HPDE6-E6E7 (cell line): ENCODE data around the gene ZCWPW1.

Experiments used
- DNase-seq: peaks from one replicate; pipeline ENCODE4 v3.0.0; 2011; ENCODE audit warnings: missing footprints; ENCODE audit errors: extremely low spot score

ZCWPW1 gene

GRCh38 chr7:100432053-100432452 is 3.5 kb upstream of the ZCWPW1 start:
- DNase-seq: no peak

- DNase-seq: no peak
These were observed 2.8 kb upstream of the ZCWPW1 start for GRCh38 chr7:100431286-100431735.

GRCh38 chr7:100430493-100431285 is 2.2 kb upstream of the ZCWPW1 start:
- DNase-seq: no peak

- DNase-seq: peak; percentile 94
These were observed 1.4 kb upstream of the ZCWPW1 start, which contains the start of gene MEPCE for GRCh38 chr7:100429637-100430492. MEPCE (plus strand) TSS chr7:100429831; CDS start chr7:100430019, 188 bp downstream.

- DNase-seq: peak; percentile 93
These were observed 599 bp upstream of the ZCWPW1 start for GRCh38 chr7:100428967-100429636.

- DNase-seq: no peak
These were observed 723 bp downstream of the ZCWPW1 start for GRCh38 chr7:100427762-100428198.

GRCh38 chr7:100426516-100426915 is 2.0 kb downstream of the ZCWPW1 start:
- DNase-seq: no peak

- no peak for DNase-seq
These were observed 3.2 kb downstream of the ZCWPW1 start for GRCh38 chr7:100425347-100425746.

GRCh38 chr7:100423315-100423714 is 5.2 kb downstream of the ZCWPW1 start:
- DNase-seq: no peak

- no peak for DNase-seq
These were observed 8.8 kb downstream of the ZCWPW1 start for GRCh38 chr7:100419660-100420226.

GRCh38 chr7:100418930-100419659 is 9.4 kb downstream of the ZCWPW1 start:
- no peak for DNase-seq

GRCh38 chr7:100415448-100415847 is 13.1 kb downstream of the ZCWPW1 start:
- DNase-seq: no peak

GRCh38 chr7:100413889-100414288 is 14.6 kb downstream of the ZCWPW1 start:
- no peak for DNase-seq

GRCh38 chr7:100413346-100413745 is 15.2 kb downstream of the ZCWPW1 start:
- no peak for DNase-seq

GRCh38 chr7:100411101-100411500 is 17.4 kb downstream of the ZCWPW1 start:
- no peak for DNase-seq

- peak; percentile 71 for DNase-seq
These were observed 21.0 kb downstream of the ZCWPW1 start for GRCh38 chr7:100407285-100408180.

GRCh38 chr7:100406767-100407166 is 21.7 kb downstream of the ZCWPW1 start:
- no peak for DNase-seq

GRCh38 chr7:100402241-100402640 is 26.3 kb downstream of the ZCWPW1 start:
- no peak for DNase-seq

GRCh38 chr7:100401811-100402210 is 26.7 kb downstream of the ZCWPW1 start:
- DNase-seq: no peak

- DNase-seq: no peak
These were observed 27.8 kb downstream of the ZCWPW1 start for GRCh38 chr7:100400656-100401055.
